Measurements from ENCODE around the gene ADGRB3.
"Not testable (repeated sequence)": the region's sequence is repeated elsewhere in the genome, so short reads cannot be mapped to it uniquely, and the experiment has no call there.

The ADGRB3 gene

DNA sequence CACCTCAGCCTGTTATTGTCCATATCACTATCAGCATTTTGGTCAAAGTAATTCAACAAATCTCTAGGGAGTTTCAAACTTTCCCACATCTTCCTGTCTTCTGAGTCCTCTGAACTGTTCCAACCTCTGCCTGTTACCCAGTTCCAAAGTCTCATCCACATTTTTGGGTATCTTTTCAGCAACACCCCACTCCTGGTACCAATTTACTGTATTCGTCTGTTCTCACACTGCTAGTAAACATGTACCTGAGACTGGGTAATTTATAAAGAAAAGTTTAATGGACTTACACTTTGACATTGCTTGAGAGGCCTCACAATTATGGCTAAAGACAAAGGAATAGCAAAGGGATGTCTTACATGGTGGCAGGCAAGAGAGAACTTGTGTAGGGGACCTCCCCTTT is 224.2 kb downstream of the ADGRB3 start:
- DNase-seq = no peak

DNA sequence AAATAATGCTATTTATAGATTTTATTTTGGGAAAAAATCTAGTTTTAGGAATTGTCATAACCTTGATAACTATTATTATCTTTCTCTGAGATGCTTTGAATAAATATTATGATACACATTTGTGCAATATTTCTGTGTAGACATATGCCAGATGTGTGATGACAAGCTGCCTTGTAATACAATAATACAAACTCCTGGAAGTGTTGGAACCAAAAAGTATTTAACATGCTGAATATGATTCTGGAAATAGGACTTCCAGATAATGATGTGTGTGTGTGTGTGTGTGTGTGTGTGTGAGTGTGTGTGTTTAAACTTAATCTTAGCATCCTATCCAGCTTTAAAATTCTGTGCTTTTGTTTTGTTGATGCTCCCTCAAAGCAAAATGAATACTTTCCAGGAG is 233.6 kb downstream of the ADGRB3 start:
- DNase-seq = no peak

DNA sequence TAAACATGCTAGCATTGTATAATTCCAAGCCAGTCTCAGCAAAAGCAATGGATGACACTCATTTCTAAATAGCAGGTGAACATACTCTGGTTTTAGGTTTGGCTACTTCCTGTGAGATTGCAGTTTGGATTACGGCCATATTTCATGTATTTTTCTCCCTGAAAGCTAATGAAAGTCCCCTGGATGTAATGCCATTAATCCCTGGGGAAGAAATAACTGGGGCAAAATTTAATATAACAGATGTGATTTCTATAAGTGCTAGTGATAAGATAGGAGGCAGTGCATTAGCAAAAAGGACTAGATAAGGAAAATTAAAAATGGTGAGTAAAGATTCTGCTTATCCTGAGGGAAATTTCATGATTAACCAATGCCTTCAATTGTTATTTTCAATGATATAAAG is 238.2 kb downstream of the ADGRB3 start:
- DNase-seq = no peak

- no peak for DNase-seq
These were observed 239.7 kb downstream of the ADGRB3 start for GRCh38 chr6:68874747-68875146.

- no peak for DNase-seq
These were observed 240.3 kb downstream of the ADGRB3 start for GRCh38 chr6:68875403-68875802.

- peak; percentile 4 for DNase-seq
These were observed 241.9 kb downstream of the ADGRB3 start for GRCh38 chr6:68876792-68877493.

DNA sequence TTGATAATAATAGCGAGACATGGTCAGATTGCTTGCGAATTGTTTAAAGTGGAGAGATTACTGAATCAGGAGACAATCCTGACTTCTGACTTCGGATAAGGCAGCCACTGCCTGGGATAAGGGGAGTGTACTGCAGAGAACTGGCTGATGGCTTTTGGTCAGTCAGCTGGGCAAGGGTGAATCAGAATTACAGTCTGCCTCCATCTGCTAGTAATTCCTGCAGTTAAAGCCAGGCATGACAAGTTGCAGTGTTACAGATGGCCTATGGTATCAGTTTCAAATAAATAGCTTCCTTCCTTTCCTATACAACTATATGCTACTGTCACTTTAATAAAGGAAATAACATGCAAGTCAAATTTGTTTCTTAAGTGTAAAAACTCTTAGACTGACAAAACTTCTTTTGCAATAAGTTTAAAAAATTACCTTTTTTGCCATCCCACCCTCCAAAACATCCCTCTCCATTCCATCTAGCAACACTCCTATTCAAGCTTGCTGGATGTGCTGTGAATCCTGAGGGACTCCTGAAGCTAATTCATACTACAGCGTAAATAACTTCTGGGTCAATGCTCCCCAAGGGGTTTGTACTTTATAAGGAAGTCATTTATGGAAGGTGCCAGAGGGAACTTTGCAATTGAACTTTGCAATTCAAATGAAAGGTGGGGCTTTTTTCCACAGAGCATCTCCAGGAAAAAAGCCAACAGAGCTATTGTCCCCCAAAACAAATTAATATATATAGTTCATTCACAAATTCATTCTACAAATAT is 245.2 kb downstream of the ADGRB3 start:
- no peak for DNase-seq

DNA sequence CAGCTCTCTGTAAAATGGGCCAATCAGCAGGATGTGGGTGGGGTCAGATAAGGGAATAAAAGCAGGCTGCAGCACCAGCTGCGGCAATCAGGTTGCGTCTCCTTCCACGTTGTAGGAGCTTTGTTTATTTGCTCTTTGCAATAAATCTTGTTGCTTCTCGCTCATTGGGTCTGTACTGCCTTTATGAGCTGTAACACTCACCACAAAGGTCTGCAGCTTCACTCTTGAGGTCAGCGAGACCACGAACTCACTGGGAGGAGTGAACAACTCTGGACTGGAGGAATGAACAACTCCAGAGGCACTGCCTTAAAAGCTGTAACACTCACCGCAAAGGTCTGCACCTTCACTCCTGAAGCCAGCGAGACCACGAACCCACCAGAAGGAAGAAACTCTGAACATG is 248.2 kb downstream of the ADGRB3 start:
- DNase-seq = not testable (repeated sequence)

GRCh38 chr6:68891419-68891818 is 256.3 kb downstream of the ADGRB3 start:
- no peak for DNase-seq

DNA sequence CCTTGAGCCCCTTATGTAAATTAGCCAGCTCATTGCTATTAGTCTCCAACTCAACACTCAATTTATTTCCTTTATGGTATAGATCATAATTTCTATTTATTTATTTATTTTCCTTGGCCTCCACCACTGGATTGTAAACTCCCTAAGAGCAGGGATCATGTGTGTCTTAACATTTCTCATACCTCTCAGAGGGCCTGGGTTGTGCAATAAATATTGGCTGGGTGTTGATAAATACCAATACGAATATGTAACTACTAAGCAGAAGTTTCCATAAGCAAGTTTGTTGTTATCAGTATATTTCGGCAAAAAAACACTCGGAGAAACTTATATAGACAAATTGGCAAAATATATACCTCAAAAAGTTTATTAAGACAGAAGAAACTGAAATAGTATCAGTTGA is 257.4 kb downstream of the ADGRB3 start:
- no peak for DNase-seq

DNA sequence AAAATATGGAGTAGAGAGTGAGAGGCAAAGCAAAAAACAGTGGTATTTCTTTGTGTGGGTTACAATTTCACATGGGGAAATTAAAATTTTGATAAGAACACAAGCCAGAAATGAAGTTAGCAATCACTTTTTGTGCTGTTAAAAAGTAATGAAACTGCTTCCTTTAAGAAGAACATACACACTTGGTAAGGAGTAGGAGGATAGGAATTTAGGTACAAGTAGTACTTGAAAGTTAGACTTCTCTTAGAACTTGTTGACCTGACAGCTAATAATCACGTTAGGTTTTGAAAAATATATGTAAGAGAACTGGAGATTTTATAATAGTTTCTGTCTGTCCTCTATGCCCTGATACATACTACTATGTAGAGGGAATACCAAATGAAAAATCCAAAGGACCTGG is 260.8 kb downstream of the ADGRB3 start:
- DNase-seq = no peak

- DNase-seq = no peak
These were observed 266.0 kb downstream of the ADGRB3 start for GRCh38 chr6:68901044-68901443.

- no peak for DNase-seq
These were observed 276.3 kb downstream of the ADGRB3 start for GRCh38 chr6:68911334-68911733.

GRCh38 chr6:68911811-68912210 is 276.7 kb downstream of the ADGRB3 start:
- DNase-seq = no peak

DNA sequence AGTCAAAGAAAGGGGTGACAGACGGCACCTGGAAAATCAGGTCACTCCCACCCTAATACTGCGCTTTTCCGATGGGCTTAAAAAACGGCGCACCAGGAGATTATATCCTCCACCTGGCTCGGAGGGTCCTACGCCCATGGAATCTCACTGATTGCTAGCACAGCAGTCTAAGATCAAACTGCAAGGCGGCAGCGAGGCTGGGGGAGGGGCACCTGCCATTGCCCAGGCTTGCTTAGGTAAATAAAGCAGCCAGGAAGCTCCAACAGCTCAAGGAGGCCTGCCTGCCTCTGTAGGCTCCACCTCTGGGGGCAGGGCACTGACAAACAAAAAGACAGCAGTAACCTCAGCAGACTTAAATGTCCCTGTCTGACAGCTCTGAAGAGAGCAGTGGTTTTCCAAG is 277.7 kb downstream of the ADGRB3 start:
- not testable (repeated sequence) for DNase-seq

DNA sequence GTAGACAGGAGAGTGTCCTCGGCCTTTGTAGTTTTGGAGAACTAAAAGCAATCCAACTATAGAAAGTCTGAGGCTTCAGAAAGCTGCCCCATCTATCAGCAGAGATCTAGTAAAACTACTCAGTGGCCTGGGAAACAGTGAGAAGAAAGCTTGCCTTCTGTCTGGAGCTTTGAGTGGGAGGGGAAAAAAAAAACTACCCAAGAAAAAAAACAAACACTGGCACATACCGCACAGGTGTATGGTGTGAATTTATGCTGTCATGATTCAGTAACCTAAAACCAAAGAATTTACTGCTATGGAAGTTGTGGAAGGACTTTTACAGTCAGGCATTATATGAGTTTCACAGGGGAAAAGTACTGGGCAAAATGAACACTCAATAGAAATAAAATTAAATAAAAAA is 280.5 kb downstream of the ADGRB3 start:
- no peak for DNase-seq

DNA sequence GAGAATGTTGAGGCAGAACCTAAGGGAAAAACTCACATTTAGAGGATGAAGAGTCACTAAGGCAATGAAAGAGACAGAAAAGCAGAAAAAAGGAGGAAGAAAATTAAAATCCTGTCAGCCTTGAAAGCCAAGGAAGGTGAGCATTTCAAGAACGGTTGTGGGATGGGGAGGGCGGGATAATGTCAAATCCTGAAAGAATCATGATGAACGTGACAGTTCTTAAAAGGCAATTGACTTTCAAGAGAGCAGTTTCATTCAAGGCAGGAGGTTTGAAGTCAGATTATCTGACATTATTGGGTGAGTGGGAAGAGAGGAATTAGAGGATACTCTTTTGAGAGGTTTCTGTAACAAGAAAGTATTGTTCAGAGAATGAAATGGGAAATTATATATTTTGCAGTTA is 284.5 kb downstream of the ADGRB3 start:
- DNase-seq = no peak

DNA sequence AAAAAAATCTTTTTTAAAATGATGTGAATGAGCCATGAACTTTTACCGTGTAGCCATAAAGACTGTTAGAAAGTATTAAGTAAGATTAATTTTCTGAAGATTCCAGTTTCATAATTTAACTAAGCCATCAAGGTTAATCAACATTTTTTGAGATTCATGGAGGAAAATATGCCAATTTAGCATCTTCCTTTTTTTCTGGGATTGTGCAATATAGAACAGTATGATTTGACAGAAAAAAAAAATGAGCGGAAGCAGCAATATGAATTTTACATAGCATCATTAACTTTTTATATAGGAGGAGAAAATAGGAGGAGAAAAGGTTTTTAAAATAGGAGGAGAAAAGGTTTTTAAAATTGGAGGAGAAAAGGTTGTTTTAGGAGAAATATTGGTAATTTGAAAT is 306.3 kb downstream of the ADGRB3 start:
- no peak for DNase-seq

DNA sequence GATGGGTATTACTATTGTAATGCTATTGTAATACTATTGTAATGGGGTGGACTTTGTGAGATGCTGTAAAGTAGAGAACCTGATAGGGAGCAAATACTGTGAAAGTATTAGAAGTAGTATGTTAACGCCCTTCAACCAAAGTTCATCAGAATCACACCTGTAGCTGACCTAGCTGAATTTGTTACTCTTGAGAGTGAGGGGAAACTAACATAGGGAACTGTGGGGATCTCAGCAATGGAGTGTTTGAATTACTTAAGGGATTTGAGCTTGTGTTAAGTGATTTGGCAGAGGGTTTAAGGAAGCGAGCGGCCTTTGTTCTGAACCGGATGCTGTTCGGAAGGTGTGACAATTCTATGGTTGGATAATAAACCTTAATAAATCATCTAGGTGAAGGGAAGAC is 312.6 kb downstream of the ADGRB3 start:
- no peak for DNase-seq

DNA sequence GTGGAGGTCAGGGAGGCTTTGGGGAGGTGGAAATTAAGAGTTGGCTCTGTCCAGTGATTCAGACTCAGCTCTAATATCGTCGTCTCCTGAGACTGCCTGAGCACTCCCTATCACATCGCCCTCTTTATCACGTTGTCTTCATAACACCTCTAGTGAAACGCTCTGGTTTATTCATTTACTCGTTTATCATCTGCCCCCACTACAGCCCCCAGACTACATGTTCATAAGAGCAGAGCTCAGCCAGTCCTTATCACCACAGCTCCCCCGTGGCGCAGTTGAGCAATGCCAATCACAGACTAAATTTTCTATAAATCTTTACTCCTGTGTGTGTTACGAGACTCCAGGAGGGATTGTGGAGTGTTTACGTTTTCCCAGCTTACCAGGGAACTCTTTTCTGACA is 316.2 kb downstream of the ADGRB3 start:
- DNase-seq = no peak

- DNase-seq = no peak
These were observed 323.2 kb downstream of the ADGRB3 start for GRCh38 chr6:68958327-68958726.

DNA sequence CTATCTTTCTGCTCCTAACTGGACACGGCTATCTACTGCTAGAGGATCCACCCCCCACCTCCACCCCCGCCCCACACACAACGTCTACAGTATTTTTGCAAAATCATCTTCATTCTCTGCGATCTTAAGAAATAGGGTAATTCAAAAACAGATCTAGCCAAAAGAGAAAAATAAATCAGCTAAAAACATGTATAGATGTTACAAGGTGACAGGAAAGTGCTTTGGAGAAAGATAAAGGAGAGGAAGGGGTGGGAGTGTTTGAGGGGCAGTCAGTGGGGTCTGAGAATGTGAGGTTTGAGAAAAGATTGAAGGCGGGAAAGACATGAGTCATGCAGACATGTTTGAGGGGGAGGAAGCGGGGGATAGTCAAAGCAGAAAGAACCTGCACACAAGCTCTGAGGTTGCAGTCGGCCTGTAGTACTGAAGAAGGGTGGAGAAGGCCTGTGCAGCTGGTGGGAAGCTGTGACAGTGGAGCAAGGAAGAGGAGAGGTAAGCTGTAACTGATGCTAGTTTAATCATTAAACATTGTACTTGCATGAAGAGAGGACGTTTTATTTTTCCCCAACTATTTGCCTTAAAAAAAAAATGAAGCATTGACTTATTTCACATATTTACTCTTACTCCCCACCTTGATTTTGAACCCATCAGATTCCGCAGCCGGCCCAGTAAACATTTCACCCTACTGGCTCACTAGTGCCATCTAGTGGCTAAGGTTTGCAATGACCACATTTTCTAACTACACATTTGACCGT is 332.6 kb downstream of the ADGRB3 start:
- peak; percentile 12 for DNase-seq

DNA sequence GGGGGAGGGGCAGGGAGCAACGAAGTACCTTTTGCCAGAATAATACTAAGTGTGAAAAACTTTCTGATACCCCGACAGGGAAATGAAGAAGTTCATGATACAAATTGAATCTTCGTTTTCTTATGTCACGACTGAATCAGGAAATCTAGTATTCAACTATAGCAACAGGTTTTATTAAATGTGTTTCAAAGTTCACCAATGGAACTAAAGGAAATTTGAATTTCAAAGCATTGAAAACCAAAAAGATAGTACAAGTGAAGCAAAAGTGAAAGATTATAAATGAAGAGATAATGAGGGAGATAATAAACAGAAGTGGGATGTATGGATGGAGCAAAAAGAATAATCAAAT is 333.2 kb downstream of the ADGRB3 start:
- DNase-seq = no peak

DNA sequence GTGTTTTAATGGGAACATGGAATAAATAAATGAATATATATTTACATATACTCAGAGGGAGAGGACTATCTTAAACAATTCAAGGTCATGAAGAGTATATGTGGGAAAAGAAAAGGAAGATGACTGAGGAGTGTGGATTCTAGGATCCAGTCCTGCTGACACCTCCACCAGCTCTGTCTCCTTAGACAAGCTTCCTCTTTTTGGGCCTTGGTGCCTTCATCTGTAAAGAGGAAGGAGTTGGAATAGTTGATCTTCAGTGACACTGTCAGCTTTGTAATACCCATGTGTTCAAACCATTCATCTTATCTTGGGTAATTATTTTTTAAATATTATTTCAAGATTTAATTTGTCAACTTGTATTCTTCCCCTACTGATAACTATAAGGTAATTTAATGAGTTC is 338.0 kb downstream of the ADGRB3 start:
- DNase-seq = no peak
